Naive B cell (primary cell): ENCODE results near the gene MEGF9. TPM values are rescaled to one million over a fixed set of nuclear protein-coding genes. Genes with fewer than 3 reads are reported as not detected.

ENCODE experiments used
- ATAC-seq, 2 donors: fragments of 150-1000 bp; cut with Tn5 transposase; 2 replicates each; pipeline ENCODE4 v1.10.0; 2021; ENCODE audit warnings: low read depth in 2 of 2, mild to moderate bottlenecking in 2 of 2, moderate library complexity in 2 of 2
- DNase-seq: peaks from one replicate; pipeline ENCODE4 v3.0.0; 2022
- H3K27ac Mint-ChIP-seq, 6 donors: one replicate each; pipeline ENCODE4 v1.8.0; 2020 to 2022; ENCODE audit warnings: mild to moderate bottlenecking in 6 of 6, mixed read lengths in 6 of 6, moderate library complexity in 5 of 6, inconsistent platforms in 2 of 6
- H3K27me3 Mint-ChIP-seq, 3 donors: one replicate each; pipeline ENCODE4 v1.8.0; 2021 to 2022; ENCODE audit warnings: mixed read lengths in 3 of 3, mild to moderate bottlenecking in 1 of 3
- H3K36me3 Mint-ChIP-seq, 2 donors: one replicate each; pipeline ENCODE4 v1.8.0; 2020 to 2022; ENCODE audit warnings: mixed read lengths in 2 of 2, inconsistent platforms in 1 of 2, mild to moderate bottlenecking in 1 of 2
- H3K4me1 Mint-ChIP-seq, 3 donors: one replicate each; pipeline ENCODE4 v1.8.0; 2020 to 2022; ENCODE audit warnings: mixed read lengths in 3 of 3, inconsistent platforms in 1 of 3, mild to moderate bottlenecking in 1 of 3, moderate library complexity in 1 of 3
- H3K4me3 Mint-ChIP-seq, 8 donors: one replicate each; pipeline ENCODE4 v1.8.0; 2020 to 2022; ENCODE audit warnings: mild to moderate bottlenecking in 8 of 8, mixed read lengths in 8 of 8, moderate library complexity in 8 of 8, inconsistent platforms in 2 of 8
- H3K9me3 Mint-ChIP-seq, 7 donors: one replicate each; pipeline ENCODE4 v1.8.0; 2020 to 2022; ENCODE audit warnings: mixed read lengths in 7 of 7, mild to moderate bottlenecking in 5 of 7, inconsistent platforms in 2 of 7, moderate library complexity in 1 of 7
- polyA plus RNA-seq, 6 donors: library from polyadenylated mRNA; unstranded; fragments of 300-500 nt; fragmentation: Illumina TruSeq; gene quantifications; one replicate each; pipeline ENCODE4 v1.2.3, GENCODE V29; 2021; ENCODE audit warnings: low read depth in 6 of 6

The MEGF9 gene
- polyA plus RNA-seq, 6 donors from 2014 or later: 4.4 to 5.6 (median 5.0) TPM

- DNase-seq: no peak
- Mint-ChIP-seq H3K27ac (no peak overlapping the region), H3K27me3 (no peaks in the 10 kb centered on the region), H3K36me3 (no peaks in the 10 kb centered on the region), H3K4me1 (no peaks in the 10 kb centered on the region), H3K9me3 (peaks cover 0 to 5% (median 0%) of the 10 kb centered on the region in 7 donors), H3K4me3 (no peak overlapping the region)
- ATAC-seq: no peak
These were observed 26.9 kb upstream of the MEGF9 start for GRCh38 chr9:120741191-120741590.

GRCh38 chr9:120740132-120740531 lies 25.9 kb upstream of the MEGF9 start:
- no peaks in the 10 kb centered on the region for H3K36me3 Mint-ChIP-seq
- H3K27ac Mint-ChIP-seq: no peak overlapping the region
- ATAC-seq (no peak), DNase-seq (no peak)
- peaks cover 7% of the 10 kb centered on the region in 3 donors for H3K4me1 Mint-ChIP-seq
- peaks cover 0 to 5% (median 0%) of the 10 kb centered on the region in 7 donors for H3K9me3 Mint-ChIP-seq
- H3K27me3 Mint-ChIP-seq: no peaks in the 10 kb centered on the region
- H3K4me3 Mint-ChIP-seq: no peak overlapping the region

DNA sequence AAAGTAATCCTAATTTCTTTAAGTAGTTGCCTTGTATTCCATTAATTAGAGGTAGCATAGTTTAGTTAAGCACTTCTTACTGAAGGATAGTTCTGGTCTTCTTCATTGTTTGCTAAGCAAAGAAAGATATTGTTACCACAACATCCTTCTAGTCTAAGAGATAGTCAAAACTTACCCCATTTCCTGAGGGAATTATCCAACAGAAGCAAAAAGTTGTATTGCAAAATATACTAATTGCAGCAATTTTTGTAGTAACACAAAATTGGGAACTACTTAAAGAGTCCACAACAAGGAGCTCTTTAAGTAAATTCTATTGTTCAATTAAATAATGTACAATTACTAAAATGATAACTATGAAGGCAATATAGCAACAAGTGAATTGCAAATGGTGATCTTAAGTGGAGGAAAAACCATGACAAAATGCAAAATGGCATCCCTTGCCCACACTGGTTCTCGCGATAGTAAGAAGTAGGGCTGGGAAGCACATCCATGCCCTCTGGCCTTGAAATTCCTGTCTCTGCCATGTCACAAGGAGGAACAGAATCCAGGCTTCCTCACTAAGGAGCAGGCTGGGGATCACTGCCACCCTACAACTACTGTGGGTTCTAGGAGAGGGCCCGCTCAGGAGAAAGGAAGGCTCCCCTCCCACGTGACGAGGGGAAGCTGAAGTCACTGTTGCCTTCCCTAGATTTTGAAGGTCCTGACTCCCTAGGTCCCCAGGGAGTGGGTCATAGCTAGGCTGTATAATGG lies 23.3 kb upstream of the MEGF9 start:
- H3K4me3 Mint-ChIP-seq: no peak overlapping the region
- H3K27me3 Mint-ChIP-seq: no peaks in the 10 kb centered on the region
- no peak overlapping the region for H3K27ac Mint-ChIP-seq
- ATAC-seq (no peak), DNase-seq (no peak)
- peaks cover 0 to 5% (median 0%) of the 10 kb centered on the region in 7 donors for H3K9me3 Mint-ChIP-seq
- H3K4me1 Mint-ChIP-seq: peaks cover 8 to 13% (median 11%) of the 10 kb centered on the region in 3 donors
- no peaks in the 10 kb centered on the region for H3K36me3 Mint-ChIP-seq

GRCh38 chr9:120736881-120737280 lies 22.6 kb upstream of the MEGF9 start:
- Mint-ChIP-seq H3K27me3 (no peaks in the 10 kb centered on the region), H3K4me3 (no peak overlapping the region), H3K27ac (no peak overlapping the region), H3K4me1 (peaks cover 8 to 13% (median 11%) of the 10 kb centered on the region in 3 donors), H3K9me3 (peaks cover 0 to 5% (median 0%) of the 10 kb centered on the region in 7 donors), H3K36me3 (no peaks in the 10 kb centered on the region)
- DNase-seq (no peak), ATAC-seq (no peak)

GRCh38 chr9:120735415-120736126 lies 21.3 kb upstream of the MEGF9 start:
- Mint-ChIP-seq H3K9me3 (peaks cover 0 to 5% (median 0%) of the 10 kb centered on the region in 7 donors), H3K27me3 (no peaks in the 10 kb centered on the region)
- peak; percentile 50 to 56 for ATAC-seq

DNA sequence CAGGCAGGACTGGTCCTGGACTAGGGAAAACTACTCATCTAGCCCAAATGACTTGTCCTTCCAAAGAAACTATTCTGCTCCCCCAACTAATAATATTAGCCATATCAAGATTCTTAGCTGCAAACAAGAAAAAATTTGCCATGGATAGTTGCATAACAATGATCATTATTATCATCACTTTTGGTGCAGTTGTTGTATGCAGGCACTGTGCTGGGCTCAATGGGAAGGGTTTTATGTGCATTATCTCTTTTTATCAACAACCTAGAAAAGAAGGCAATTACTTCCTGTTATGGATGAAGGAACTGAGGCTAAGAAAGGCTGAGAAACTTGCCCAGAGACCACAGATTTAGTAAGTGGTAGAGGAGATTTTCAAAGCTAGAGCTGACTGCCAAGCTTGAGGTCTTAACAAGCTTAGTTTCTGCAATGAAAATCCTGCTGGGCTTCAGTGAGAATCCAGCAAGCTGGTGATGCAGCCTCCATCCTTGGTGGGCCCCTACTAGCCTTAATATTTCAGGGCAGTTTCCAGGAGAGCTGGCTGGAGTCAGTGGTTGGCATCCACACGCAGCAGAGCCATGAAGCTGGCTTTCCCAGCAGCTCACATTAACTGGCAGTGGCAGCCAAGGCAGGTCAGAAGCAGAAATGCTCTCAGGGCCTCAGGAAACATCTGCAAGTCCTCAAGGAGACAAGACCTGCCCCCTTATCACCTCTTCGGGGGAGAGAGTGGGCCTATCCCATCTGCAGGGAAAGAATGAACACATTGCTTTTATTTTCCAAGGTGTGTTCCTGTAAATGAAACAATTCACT lies 20.5 kb upstream of the MEGF9 start:
- Mint-ChIP-seq H3K36me3 (no peaks in the 10 kb centered on the region), H3K9me3 (peaks cover 0 to 5% (median 0%) of the 10 kb centered on the region in 7 donors), H3K27me3 (no peaks in the 10 kb centered on the region), H3K27ac (peak overlapping the region in 3 of 6 donors; percentile 25 to 55 (median 30)), H3K4me3 (peak overlapping the region in 2 of 8 donors; percentile 23 to 31), H3K4me1 (peaks cover 8 to 13% (median 11%) of the 10 kb centered on the region in 3 donors)
- ATAC-seq (peak in 1 of 2 donors; percentile 16), DNase-seq (no peak)

More at GRCh38 chr9:120735415-120736126, 21.3 kb upstream of the MEGF9 start:
- no peak for DNase-seq
- H3K4me3 Mint-ChIP-seq: peak overlapping the region in 1 of 8 donors; percentile 23
- H3K27ac Mint-ChIP-seq: peak overlapping the region in 2 of 6 donors; percentile 16 to 55
- H3K4me1 Mint-ChIP-seq: peaks cover 8 to 13% (median 11%) of the 10 kb centered on the region in 3 donors
- no peaks in the 10 kb centered on the region for H3K36me3 Mint-ChIP-seq

DNA sequence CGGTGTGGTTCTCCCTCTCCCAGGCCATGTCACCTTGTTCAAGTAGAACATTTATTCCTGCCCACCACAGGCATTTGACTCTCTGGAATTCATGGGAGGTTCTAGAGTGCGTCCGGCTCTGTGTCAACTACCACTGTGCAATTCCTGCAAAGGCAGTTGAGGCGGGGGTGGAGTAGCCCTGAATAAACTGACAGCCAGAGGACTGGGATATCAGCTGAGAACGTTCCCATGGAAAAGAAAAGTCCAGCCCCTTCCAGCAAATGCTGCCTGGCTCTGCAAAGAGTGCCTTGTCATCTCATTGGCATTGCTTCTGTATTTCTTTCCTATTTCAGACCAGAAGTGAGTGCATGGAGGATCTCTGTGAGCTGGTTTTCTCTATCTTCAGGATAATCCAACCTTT lies 18.9 kb upstream of the MEGF9 start:
- Mint-ChIP-seq H3K4me1 (peaks cover 8 to 13% (median 11%) of the 10 kb centered on the region in 3 donors), H3K27me3 (no peaks in the 10 kb centered on the region)
- no peak for DNase-seq

GRCh38 chr9:120730654-120731514 lies 16.6 kb upstream of the MEGF9 start:
- H3K36me3 Mint-ChIP-seq: no peaks in the 10 kb centered on the region
- ATAC-seq (no peak), DNase-seq (no peak)
- H3K9me3 Mint-ChIP-seq: no peaks in the 10 kb centered on the region
- peaks cover 8 to 13% (median 11%) of the 10 kb centered on the region in 3 donors for H3K4me1 Mint-ChIP-seq
- no peak overlapping the region for H3K27ac Mint-ChIP-seq
- no peaks in the 10 kb centered on the region for H3K27me3 Mint-ChIP-seq
- H3K4me3 Mint-ChIP-seq: no peak overlapping the region

More for the DNA sequence above, 18.9 kb upstream of the MEGF9 start:
- Mint-ChIP-seq H3K9me3 (peaks cover 0 to 5% (median 0%) of the 10 kb centered on the region in 7 donors), H3K36me3 (no peaks in the 10 kb centered on the region), H3K4me3 (no peak overlapping the region), H3K27ac (no peak overlapping the region)
- no peak for ATAC-seq

DNA sequence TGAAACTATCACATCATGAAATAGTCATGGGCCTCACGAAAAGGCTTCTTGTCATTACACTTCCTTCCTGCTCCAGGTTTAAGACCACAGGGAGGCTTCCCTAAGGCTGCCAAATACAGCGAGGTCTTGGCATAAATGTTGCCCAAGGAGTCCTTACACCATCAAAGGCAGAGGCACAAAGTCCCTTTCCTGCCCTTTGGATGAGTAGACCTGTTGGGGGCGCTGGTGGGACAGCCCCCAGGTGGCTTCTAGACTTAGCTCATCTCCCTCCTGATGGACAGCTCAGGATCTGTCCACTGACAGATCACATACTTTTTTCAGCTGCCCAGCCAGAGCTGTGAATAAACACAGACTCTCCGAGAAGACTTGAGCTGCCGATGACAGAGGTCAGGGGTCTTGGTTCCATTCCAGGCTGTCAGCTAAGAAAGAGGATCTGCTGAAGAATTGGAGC lies 15.5 kb upstream of the MEGF9 start:
- DNase-seq: no peak
- H3K9me3 Mint-ChIP-seq: no peaks in the 10 kb centered on the region
- no peaks in the 10 kb centered on the region for H3K36me3 Mint-ChIP-seq
- no peaks in the 10 kb centered on the region for H3K27me3 Mint-ChIP-seq
- ATAC-seq: no peak
- H3K4me1 Mint-ChIP-seq: peaks cover 0 to 3% (median under 1%) of the 10 kb centered on the region in 3 donors
- peak overlapping the region in 1 of 6 donors; percentile 14 for H3K27ac Mint-ChIP-seq
- no peak overlapping the region for H3K4me3 Mint-ChIP-seq

- no peaks in the 10 kb centered on the region for H3K4me1 Mint-ChIP-seq
- peak overlapping the region in 2 of 6 donors; percentile 5 to 54 for H3K27ac Mint-ChIP-seq
- peak overlapping the region in 1 of 8 donors; percentile 32 for H3K4me3 Mint-ChIP-seq
- no peaks in the 10 kb centered on the region for H3K27me3 Mint-ChIP-seq
- H3K9me3 Mint-ChIP-seq: no peaks in the 10 kb centered on the region
- H3K36me3 Mint-ChIP-seq: no peaks in the 10 kb centered on the region
- no peak for ATAC-seq
- DNase-seq: no peak
These were observed 12.2 kb upstream of the MEGF9 start for GRCh38 chr9:120726484-120726883.

- Mint-ChIP-seq H3K9me3 (no peaks in the 10 kb centered on the region), H3K27me3 (no peaks in the 10 kb centered on the region), H3K4me1 (no peaks in the 10 kb centered on the region), H3K36me3 (no peaks in the 10 kb centered on the region), H3K27ac (no peak overlapping the region), H3K4me3 (no peak overlapping the region)
- no peak for ATAC-seq
- no peak for DNase-seq
These were observed 11.6 kb upstream of the MEGF9 start for GRCh38 chr9:120725907-120726306.

DNA sequence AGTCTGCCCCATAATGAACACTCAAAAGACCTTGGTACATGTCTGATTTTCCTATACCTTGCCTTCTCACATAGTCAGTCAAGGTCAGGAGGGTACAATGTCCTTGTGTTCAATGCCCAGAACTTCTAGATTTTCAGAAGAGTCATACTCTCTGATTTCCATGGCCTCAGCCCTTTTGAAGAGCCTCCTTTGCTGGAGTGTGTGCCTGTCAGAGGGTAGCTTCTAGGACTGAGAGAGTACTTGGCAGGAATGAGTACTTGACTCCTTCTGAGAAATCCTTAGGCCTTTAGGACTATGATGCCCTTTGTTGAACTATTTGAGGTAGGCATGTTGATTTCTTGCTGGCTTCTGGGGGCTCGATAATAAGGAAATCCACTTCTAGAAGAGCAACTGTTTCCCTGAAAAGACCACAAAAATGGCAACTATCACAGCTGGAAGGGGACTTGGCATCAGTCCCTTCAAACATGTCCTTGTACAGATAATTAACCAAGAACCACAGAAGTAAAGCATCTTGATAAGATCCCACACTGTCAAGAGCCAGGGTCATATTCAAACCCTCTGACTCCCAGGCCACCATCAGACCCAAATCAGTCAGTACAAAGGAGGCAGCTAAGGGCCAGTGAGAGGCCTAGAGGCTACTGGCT lies 10.6 kb upstream of the MEGF9 start:
- H3K4me3 Mint-ChIP-seq: no peak overlapping the region
- no peaks in the 10 kb centered on the region for H3K27me3 Mint-ChIP-seq
- no peak overlapping the region for H3K27ac Mint-ChIP-seq
- H3K9me3 Mint-ChIP-seq: no peaks in the 10 kb centered on the region
- H3K36me3 Mint-ChIP-seq: no peaks in the 10 kb centered on the region
- H3K4me1 Mint-ChIP-seq: no peaks in the 10 kb centered on the region
- DNase-seq (no peak), ATAC-seq (no peak)
